NCI-H526 treated with DMSO at 0.1 percent for 48 hours (cell line): ENCODE data around the gene NSMF.
"Not testable (repeated sequence)": the region's sequence is repeated elsewhere in the genome, so short reads cannot be mapped to it uniquely, and the experiment has no call there.

ENCODE experiments used
- DNase-seq: peaks from one replicate; lab custom pipeline; 2025; lab: John Stamatoyannopoulos, UW

The NSMF gene

GRCh38 chr9:137477778-137478612 is 18.9 kb upstream of the NSMF start:
- no peak for DNase-seq

DNA sequence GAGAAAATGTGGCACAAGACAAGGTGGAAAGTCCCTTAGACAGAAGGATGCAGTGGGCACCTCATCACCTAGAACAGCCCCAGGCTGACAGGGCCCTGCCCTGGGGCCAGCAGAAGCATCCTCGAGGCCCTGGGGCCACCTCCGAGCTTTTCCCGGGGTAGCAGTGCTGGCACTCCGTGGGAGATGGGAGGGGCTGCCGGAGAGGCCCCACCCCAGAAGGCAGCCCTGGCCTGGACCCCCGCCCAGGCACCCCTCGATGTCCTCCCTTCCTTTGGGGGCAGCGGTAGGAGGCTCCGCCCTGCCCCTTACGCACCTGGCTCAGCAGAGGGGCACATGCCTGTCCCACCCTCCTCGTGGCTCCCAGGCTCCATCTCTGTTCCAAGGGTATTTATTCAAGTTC is 17.7 kb upstream of the NSMF start:
- no peak for DNase-seq

DNA sequence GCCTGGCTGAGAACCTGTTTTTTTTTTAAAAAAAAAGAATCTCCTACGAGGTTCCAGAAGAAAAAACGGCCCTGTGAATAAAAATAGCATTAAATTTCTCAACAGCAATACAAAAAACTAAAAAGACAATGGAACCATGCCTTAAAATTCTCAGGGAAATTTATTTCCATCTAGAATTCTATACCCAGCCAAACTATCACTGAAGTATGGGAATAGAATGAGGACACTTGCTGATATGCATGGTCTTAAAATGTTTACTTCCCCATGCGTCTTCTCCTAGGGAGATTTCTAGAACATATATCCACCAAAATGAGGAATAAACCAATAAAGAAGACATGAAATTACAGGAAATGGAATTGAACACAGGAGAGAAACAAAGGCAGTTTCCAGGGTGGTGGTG is 16.5 kb upstream of the NSMF start:
- no peak for DNase-seq

- no peak for DNase-seq
Measured at GRCh38 chr9:137474271-137474670, 15.1 kb upstream of the NSMF start.

GRCh38 chr9:137470785-137471184 is 11.7 kb upstream of the NSMF start:
- DNase-seq, result no peak

GRCh38 chr9:137467896-137468295 is 8.8 kb upstream of the NSMF start:
- DNase-seq, result no peak

GRCh38 chr9:137467161-137467581 is 8.0 kb upstream of the NSMF start:
- no peak for DNase-seq

- not testable (repeated sequence) for DNase-seq
Measured at GRCh38 chr9:137466389-137467085, 7.4 kb upstream of the NSMF start.

DNA sequence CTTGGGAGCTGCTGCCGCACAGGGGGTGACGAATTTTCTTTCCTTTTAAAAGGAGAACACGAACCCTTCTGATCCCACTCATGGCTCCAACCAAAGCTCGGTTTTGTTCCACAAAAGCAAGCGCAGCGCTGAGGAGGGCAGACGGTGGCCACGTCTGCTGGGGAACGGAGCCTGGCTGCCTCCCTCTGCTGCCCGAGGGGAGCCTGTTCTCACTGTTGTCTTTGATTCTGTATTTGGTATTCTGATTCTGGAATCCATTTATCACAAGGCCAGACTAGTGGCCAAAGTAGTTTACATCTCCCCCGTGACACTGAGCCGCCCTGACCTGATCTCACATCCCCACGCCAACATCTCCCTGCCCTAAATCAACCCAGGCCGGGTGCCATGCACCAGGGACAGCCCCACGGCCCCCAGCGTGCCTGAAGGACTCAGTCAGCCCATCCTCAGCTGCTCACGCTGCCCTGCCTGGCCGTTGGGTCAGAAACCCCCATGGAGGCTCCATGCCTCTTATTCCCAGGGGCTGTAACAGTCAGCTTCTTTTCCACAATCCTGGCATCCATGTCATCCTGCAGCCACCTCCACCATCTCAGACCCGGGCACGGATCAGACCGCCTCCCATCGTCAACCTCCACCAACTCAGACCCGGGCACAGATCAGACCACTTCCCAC is 6.7 kb upstream of the NSMF start:
- no peak for DNase-seq

GRCh38 chr9:137465000-137465719 is 6.0 kb upstream of the NSMF start:
- DNase-seq, result no peak

DNA sequence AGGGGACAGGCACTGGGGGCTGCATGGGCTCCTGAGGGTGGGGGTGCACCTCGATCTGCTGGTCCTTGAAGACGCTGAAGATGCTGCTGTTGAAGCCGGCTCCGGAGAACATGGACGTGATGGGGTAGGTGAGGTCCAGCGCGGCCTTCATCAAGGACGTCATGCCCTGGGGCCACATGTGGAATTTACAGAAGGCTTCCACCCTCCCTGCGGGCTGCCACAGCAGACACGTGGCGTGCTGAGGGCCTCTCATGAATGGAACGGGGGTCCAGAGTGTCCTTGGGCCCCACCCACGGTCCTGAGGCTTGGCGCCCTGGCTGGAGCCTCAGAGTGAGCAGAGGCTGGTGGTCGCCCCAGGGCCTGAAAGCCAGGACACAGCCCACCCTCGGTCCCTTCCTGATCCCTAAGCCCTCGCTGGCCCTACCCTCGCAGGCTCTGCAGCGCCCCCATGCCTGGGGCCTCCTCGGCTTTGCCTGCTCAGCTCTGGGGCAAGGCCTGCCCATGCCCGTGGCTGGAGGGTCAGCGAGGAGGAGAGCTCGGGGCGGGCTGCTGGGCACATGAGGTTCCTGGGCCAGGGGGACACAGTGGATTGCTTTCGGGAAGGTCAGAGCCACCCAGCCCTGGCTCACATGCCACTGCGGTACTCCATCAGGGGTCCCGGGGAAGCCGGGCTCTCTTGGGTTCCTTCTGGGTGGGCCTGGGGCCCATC is 5.3 kb upstream of the NSMF start:
- no peak for DNase-seq

DNA sequence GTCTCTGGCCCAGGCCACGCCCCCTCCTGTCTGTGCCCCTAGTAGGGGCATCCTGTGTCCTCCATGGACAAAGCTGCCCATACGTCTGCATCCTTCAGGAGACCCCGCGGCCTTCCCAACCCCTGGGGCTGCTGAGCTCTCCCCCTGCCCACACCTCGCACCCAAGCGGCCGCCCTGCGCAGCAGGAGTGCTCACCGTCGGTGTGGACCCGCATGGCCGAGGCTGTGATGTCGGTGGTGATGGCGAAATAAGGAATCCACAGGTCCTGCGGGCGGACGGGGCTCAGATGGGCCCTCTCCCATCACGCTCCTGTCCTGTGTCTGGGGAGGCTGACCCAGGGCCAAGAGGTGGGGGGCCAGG is 4.8 kb upstream of the NSMF start:
- DNase-seq, result no peak

GRCh38 chr9:137462986-137463930 is 4.1 kb upstream of the NSMF start:
- DNase-seq, result no peak

DNA sequence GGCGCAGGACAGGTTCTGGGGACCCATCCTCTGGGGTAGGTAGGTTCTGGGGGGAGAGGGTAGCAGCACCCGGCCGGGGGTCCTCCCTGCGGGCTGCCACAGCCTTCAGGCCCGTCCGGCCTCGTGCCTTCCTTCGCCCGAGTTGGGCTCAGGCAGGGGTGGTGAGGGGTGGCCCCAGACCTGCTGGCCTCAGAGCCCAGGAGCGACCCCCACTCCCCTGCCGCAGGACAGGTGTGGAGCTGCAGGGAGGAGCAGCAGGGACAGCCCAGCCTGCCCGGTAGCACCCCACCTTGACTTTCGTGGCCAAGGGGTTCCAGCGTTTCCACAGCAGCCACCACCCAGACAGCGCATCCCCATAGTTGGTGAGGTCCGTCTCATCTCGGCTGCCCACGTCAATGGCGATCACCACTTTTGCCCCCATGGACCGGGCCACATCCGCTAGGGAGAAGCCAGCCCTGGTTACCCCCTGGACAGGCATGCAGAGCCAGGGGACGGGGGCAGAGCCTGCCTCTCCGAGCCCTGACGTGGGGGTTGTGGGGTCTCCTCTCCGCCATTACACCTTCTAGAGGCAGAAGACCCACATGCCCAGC is 3.4 kb upstream of the NSMF start:
- no peak for DNase-seq

- no peak for DNase-seq
Measured at GRCh38 chr9:137461663-137462395, 2.7 kb upstream of the NSMF start.

- DNase-seq, result no peak
Measured at GRCh38 chr9:137461316-137461662, 2.2 kb upstream of the NSMF start.

- DNase-seq, result no peak
Measured at GRCh38 chr9:137460363-137461315, 1.5 kb upstream of the NSMF start.

DNA sequence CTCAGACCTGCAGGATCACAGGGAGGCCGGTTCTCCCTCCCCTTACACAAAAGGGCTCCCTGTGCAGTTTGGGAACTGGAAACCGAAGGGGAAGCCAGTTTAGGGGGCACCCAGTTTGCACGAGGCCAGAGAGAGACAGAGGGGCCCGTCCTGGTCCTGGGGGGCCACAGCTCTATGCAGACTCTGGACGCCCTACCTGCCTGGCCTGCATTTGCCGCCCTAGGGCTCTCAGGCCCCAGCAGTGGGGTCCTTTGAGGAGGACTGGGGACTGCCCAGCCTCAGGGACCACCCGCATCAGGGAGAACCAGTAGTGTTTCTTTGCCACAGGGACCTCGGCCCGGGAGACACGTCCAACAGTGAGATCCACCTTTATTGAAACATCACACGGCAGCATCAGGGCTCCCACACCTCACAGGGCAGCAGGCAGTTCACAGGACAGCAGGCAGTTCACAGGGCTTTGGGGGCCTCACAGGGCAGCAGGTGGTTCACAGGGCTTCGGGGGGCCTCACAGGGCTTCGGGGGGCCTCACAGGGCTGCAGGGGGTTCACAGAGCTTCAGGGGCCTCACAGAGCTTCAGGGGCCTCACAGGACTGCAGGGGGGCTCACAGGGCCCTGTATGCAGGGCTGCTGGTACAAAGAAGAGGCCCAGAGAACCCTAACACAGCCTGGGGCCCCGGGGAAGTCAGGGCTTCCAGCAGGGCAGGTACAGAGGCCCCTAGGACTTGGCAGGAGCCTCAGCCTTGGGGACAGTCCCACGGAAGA is 648 bp upstream of the NSMF start:
- DNase-seq, result no peak
